Neuron (in vitro differentiated cells): ENCODE results near the gene KCNH6.

Source experiments
- H2AFZ ChIP-seq: one replicate; pipeline ENCODE4 v1.6.1; 2013; ENCODE audit warnings: low read depth, mild to moderate bottlenecking, inconsistent platforms, low read length, moderate library complexity
- H3K27me3 ChIP-seq: one replicate; pipeline ENCODE4 v1.6.1; 2013; ENCODE audit warnings: low read length; ENCODE audit not compliant: insufficient read depth
- H3K36me3 ChIP-seq: one replicate; pipeline ENCODE4 v1.6.1; 2013; ENCODE audit warnings: low read length; ENCODE audit not compliant: insufficient read depth
- H3K4me1 ChIP-seq: one replicate; pipeline ENCODE4 v1.6.1; 2013; ENCODE audit warnings: low read length; ENCODE audit not compliant: insufficient read depth
- H3K4me3 ChIP-seq: 2 replicates; pipeline ENCODE4 v1.5.1; 2013; ENCODE audit warnings: mild to moderate bottlenecking, low read length, moderate library complexity
- H3K9me3 ChIP-seq: one replicate; pipeline ENCODE4 v1.6.1; 2013; ENCODE audit warnings: low read length

Gene KCNH6

DNA sequence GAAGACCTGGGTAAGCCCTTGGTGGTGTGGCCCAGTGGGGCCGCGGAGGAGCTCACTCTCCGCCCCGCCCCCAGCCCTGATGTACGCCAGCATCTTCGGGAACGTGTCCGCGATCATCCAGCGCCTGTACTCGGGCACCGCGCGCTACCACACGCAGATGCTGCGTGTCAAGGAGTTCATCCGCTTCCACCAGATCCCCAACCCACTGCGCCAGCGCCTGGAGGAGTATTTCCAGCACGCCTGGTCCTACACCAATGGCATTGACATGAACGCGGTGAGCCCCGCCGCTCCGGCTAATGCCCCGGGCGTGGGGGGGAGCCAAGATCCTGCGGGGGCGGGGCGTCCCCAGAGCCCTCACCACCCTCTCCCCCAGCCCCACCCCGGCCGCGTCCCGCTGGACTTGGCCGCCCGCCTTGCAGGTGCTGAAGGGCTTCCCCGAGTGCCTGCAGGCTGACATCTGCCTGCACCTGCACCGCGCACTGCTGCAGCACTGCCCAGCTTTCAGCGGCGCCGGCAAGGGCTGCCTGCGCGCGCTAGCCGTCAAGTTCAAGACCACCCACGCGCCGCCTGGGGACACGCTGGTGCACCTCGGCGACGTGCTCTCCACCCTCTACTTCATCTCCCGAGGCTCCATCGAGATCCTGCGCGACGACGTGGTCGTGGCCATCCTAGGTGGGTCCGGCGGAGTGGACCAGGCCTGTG is 15.0 kb downstream of the KCNH6 start:
- Histone ChIP-seq H3K9me3 (no peaks in the 10 kb centered on the region), H3K36me3 (no peaks in the 10 kb centered on the region), H2AFZ (no peak overlapping the region), H3K27me3 (peaks cover 4% of the 10 kb centered on the region), H3K4me1 (peaks cover 8% of the 10 kb centered on the region), H3K4me3 (no peak overlapping the region)

DNA sequence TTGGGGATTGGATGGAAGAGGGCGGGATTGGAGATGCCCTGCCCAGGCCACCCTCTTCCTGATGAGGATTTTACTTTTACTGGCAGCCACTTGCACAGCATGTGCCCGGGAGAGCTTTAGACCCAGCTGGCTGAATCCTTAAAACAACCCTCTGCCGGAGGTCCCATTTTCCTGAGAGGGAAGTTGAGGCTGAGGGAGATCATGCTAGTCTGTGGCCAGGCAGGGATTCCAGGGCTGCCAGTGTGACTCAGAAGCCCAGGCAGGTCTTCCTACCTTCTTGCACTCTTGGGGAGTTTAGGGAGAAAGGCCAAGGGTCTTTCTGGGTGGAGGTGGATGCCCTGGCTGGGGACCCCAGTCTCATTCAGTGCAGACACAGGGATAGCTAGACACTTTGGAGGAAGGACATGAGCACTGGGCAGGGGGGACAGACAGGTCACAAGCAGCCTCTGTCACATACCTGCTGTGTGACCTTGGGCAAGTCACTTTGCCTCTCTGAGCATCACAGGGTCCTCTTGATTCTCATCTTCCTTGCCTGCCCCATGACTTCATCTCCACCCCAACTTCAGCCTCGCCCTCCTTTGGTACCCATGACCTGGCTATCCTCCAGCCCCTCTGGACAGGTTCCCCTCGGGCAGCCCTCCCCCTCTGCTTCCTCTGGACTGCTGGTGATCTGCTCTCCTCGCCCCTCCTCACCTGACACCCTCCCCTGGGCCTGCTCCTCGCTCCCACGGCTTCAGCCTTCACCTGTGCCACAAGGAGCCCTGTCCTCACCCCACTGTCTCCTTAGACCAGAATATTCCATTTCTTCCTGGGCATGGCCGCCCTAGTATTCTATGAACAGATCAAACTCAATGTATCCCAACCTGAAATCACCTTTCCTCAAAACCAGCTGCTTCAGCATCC is 15.8 kb downstream of the KCNH6 start:
- peaks cover 4% of the 10 kb centered on the region for H3K27me3 ChIP-seq
- H3K9me3 ChIP-seq: no peaks in the 10 kb centered on the region
- no peaks in the 10 kb centered on the region for H3K36me3 ChIP-seq
- no peak overlapping the region for H3K4me3 ChIP-seq
- no peak overlapping the region for H2AFZ ChIP-seq
- peaks cover 11% of the 10 kb centered on the region for H3K4me1 ChIP-seq

DNA sequence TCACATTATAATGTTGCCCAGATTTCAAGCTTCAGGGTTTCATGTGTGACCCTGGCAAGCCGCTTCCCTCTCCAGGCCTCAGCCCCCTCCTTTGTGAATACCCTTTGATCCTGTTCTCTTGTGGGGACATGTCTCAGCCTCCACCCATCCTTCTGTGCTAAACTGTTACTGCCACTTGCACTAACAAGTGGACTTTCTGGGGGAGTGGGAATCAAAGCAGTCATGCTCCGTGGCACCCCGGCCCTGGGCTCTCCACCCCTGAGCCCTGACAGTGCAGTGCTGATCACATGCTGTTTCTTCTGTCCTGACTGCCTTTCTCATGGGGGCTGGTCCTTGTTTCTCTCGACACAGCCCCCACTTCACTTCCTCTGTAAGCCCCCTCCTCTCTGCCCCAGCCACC is 17.4 kb downstream of the KCNH6 start:
- Histone ChIP-seq H2AFZ (no peak overlapping the region), H3K4me3 (no peak overlapping the region), H3K4me1 (peaks cover 11% of the 10 kb centered on the region), H3K27me3 (peaks cover 4% of the 10 kb centered on the region), H3K36me3 (no peaks in the 10 kb centered on the region), H3K9me3 (no peaks in the 10 kb centered on the region)

DNA sequence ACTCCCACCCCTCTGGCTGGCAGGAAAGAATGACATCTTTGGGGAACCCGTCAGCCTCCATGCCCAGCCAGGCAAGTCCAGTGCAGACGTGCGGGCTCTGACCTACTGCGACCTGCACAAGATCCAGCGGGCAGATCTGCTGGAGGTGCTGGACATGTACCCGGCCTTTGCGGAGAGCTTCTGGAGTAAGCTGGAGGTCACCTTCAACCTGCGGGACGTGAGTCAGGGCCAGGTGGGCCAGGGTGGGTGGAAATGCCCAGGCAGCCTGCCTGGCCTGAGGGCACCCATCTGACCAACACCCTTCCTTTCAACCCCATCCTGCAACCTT is 19.0 kb downstream of the KCNH6 start:
- Histone ChIP-seq H3K9me3 (no peaks in the 10 kb centered on the region), H3K4me1 (peaks cover 11% of the 10 kb centered on the region), H2AFZ (no peak overlapping the region), H3K4me3 (no peak overlapping the region), H3K36me3 (no peaks in the 10 kb centered on the region), H3K27me3 (peaks cover 4% of the 10 kb centered on the region)

DNA sequence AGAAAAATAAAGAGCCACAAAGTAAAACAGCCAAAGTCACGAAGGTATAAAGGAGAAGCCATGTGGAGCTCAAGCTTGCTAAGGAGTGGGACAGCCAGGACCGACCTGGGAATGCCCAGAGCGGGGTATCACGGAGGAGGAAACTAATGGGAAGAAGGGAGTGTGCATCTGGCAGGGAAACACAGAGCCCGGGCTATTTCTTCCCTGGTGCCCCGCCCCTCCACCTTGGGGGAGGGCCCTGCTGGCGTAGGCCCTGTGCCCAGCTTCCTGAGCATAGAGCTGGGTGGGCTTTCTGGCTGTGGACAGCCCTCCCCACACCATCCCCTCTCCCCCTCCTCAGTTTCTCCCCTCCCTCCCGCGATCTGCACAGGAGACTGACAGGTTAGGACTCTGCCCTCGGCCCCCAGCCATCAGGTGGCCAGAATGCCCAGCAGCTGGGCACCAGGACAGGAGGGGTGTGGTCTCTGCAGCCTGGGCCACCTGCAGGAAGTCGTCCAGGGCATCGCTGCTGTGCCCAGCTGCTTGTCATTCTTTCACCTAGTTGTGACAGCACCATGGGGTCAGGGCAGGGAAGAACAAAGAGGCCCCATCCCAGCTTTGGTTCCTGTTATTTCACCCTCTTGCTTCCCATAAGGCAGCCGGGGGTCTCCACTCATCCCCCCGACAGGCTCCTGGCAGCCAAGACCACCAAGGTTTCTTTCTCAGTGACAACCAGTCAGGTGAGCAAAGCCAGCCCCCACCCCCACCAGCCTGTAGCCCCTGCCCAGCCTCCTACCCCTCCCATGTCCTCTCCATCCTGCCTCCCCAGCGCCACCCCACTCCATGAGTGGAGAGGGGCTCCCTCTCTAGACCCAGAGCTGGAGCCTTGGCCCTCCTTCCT is 20.0 kb downstream of the KCNH6 start:
- Histone ChIP-seq H3K27me3 (peaks cover 4% of the 10 kb centered on the region), H3K4me3 (no peak overlapping the region), H3K36me3 (no peaks in the 10 kb centered on the region), H2AFZ (no peak overlapping the region), H3K4me1 (peaks cover 11% of the 10 kb centered on the region), H3K9me3 (no peaks in the 10 kb centered on the region)

DNA sequence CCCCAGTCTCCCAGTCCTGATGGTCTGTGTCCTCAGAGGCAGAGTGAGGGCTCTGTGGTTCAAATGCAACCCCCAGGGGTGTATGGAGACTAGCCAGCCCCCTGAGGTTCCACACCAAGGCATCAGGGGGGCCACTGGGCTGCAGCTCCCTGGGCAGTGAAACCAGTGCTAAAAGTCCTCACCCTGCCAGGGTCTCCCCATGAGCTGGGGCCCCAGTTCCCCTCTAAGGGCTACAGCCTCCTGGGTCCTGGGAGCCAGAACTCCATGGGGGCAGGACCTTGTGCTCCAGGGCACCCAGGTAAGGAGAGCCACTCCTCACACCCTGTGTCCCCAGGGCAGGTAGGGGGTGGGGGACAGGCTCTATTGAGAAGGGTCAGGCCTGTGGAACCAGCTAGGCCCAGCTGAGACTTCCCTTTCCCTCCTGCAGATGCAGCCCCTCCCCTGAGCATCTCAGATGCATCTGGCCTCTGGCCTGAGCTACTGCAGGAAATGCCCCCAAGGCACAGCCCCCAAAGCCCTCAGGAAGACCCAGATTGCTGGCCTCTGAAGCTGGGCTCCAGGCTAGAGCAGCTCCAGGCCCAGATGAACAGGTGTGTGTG is 20.8 kb downstream of the KCNH6 start:
- no peak overlapping the region for H3K4me3 ChIP-seq
- H3K4me1 ChIP-seq: peaks cover 11% of the 10 kb centered on the region
- no peak overlapping the region for H2AFZ ChIP-seq
- peaks cover 4% of the 10 kb centered on the region for H3K27me3 ChIP-seq
- no peaks in the 10 kb centered on the region for H3K9me3 ChIP-seq
- no peaks in the 10 kb centered on the region for H3K36me3 ChIP-seq

DNA sequence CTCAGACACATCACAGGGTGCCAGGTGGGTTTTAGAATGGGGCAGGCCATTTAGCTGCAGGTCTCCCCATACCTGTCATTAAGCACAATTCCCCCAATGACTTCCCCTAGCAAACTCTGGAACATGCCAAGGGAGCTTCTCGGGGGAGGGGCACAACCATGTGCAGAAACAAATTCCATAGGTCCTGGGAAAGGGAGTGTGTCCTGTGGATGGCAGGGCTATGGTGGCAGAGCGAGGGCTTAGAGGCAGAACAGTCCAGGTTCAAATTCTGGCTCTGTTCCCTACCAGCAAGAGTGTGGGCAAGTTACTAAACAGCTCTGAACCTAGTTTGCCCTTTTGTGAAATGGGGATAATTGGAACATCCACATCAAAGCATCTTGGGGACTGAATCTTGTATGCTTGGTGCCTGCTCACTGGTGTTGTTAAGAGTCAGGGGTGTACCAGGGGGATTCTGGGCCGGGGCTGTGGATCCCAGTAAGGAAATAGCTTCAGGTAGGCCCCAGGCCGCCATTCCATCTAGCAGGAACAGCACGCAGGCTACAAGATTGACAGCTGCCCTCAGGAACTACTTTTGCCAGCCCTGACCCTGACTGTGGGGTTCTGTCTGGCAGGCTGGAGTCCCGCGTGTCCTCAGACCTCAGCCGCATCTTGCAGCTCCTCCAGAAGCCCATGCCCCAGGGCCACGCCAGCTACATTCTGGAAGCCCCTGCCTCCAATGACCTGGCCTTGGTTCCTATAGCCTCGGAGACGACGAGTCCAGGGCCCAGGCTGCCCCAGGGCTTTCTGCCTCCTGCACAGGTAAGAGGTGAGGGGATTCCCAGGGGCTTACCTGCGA is 21.5 kb downstream of the KCNH6 start:
- H3K27me3 ChIP-seq: no peaks in the 10 kb centered on the region
- no peak overlapping the region for H2AFZ ChIP-seq
- H3K36me3 ChIP-seq: no peaks in the 10 kb centered on the region
- H3K4me1 ChIP-seq: peaks cover 11% of the 10 kb centered on the region
- H3K4me3 ChIP-seq: no peak overlapping the region
- H3K9me3 ChIP-seq: no peaks in the 10 kb centered on the region

DNA sequence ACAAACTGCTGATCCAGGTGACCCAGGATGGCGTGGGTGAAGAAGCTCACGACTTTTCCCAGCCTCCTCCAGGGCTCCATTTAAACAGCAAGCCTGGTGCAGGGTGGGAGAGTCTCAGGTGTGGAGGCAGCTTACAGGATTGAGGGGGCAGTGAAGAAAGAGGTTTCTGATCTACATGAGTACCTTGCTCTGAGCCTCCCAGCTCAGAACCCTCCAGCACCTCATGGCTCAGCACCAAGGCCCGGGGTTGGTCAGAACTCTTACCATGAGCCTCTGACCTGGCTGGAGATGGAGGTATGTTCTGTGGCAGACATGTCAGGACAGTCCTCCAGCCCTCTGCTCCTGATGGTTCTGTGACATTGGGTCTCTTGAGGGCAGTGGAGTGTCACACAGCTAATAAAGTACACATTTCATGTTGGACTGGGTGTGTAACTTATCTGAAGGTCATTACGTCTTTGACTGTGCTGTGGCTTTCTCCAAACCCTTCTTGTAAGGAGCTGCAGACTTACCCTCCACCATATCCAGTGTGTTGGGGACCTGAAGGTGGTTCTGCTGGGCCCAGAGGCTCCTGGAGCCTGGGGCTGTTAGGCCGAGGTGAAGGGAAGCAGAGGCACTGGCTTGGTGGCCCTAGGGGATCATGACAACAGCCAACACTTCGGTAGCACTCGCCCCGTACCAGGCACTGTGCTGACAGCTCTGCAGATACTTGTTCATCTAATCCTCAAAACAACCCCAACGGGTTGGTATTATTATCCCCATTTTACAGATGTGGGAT is 23.3 kb downstream of the KCNH6 start:
- H3K4me1 ChIP-seq: peaks cover 5% of the 10 kb centered on the region
- H3K9me3 ChIP-seq: no peaks in the 10 kb centered on the region
- H3K4me3 ChIP-seq: no peak overlapping the region
- no peaks in the 10 kb centered on the region for H3K36me3 ChIP-seq
- H3K27me3 ChIP-seq: no peaks in the 10 kb centered on the region
- H2AFZ ChIP-seq: no peak overlapping the region

DNA sequence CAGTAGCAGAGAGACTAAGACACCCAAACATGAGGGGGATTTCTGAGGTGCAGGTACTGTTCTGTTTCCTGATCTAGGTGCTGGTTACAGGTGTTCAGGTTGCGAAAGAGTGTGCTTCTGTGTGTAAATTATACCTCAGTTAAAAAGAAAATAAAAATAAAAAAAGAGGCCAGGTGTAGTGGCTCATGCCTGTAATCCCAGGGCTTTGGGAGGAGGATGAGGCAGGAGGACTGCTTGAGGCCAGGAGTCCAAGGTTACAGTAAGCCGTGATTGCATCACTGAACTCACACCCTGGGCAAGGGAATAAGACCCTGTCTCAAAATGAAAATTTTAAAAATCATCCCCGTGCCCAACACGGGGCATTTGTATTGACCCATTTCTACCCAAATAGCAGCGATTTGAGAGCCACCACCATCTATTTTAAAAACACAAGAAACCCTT is 23.9 kb downstream of the KCNH6 start:
- Histone ChIP-seq H3K4me1 (peaks cover 7% of the 10 kb centered on the region), H3K36me3 (no peaks in the 10 kb centered on the region), H2AFZ (no peak overlapping the region), H3K4me3 (no peak overlapping the region), H3K27me3 (no peaks in the 10 kb centered on the region), H3K9me3 (no peaks in the 10 kb centered on the region)

DNA sequence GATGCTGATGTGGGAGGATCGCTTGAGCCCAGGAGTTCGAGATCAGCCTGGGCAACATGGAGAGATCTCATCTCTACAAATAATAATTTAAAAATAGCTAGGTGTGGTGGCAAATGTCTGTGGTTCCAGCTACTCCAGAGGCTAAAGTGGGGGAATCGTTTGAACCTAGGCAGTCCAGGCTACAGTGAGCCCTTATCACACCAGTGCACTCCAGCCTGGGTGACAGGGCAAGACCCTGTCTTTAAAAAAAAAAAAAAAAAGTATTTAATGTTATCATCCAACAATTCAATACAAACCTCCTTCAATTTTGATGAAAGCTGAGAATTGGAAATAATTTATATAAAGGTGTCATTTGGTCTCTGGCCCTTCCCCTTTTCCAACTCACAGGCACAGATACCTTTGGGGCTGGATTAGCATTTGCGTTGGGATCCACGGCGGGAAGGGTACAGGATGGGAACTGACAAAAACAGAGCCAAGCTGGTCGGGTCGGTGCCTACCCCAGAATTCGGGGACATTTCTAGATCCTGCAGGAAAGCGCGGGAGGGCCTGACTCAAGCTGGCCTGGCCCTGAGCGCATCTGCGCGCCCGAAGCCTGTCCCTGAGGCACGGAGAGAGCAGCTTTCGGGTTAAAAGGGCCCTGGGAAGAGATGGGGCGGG is 26.3 kb downstream of the KCNH6 start:
- no peaks in the 10 kb centered on the region for H3K36me3 ChIP-seq
- peak overlapping the region; percentile 55 for H2AFZ ChIP-seq
- H3K4me1 ChIP-seq: peaks cover 15% of the 10 kb centered on the region
- H3K4me3 ChIP-seq: peak overlapping the region; percentile 86
- no peaks in the 10 kb centered on the region for H3K9me3 ChIP-seq
- H3K27me3 ChIP-seq: no peaks in the 10 kb centered on the region
